NCI-H2081 treated with DMSO at 0.1 percent for 48 hours (cell line): ENCODE measurements around the gene CTIF.

Experiments used
- DNase-seq: peaks from one replicate; lab custom pipeline; 2025; lab: John Stamatoyannopoulos, UW

The CTIF gene

DNA sequence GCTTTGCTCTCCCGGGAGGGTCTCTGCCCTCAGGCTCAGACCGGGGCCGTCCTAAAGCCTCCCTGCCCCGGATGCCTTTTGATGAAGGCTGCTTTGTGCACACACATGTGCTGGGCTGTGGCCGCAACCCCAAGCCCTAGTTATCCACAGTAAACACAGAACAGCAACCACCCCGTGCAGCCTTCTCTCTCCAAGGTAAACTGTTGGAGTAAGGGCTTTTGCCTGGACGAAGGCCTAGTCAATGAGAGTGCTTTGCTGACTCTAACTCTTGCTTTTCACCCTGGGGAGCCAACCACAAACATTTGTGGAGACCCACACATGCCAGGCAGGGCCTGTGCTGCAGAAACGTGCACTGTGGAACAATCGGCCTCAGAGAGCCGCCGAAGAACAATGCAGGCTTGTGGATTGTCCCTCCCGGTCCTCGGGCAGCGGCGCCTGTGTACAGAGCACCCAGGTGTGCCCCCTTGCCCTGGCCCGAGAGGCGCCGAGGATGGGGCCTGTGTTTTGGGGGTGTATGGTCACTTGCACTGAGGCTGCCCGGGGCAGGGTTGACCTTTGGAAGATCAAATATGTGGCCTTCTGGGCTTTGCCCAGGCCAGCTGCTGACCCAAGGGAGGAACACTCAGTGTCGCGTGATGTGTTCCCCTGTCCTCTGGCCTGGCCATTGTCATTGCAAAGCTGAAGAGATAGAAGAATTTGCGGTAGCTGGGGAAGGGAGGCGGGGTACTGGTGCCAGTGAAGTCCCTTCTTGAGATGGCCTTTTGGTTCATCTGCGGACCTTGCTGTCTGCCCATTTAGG, 37.0 kb downstream of the CTIF start:
- DNase-seq = no peak

- no peak for DNase-seq
These were observed 37.6 kb downstream of the CTIF start for GRCh38 chr18:48576457-48576771.

DNA sequence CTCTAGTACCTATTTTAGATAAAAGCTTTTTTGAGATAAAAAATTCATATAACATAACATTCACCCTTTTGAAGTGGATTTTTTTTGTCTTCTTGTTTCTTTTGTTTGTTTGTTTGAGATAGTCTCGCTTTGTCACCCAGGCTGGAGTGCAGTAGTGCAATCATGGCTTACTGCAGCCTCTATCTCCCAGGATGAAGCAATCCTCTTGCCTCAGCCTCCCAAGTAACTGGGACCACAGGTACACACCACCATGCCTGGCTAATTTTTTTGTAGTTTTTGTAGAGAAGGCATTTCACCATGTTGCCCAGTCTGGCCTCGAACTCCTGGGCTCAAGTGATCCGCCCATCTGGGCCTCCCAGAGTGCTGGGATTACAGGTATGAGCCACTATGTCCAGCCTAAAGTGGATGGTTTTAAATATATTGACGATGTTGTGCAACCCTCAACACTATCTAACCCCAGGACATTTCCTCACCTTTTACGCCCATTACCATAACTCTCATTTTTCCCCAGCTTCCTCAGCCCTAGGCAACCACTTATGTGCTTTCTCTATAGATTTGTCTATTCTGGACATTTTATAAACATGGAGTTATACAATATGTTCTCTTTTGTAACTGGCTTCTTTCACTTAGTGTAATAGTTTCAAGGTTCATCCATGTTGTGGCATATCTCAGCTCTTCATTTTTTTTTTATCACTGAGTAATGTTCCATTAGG, 38.8 kb downstream of the CTIF start:
- no peak for DNase-seq

GRCh38 chr18:48578289-48578688, 39.5 kb downstream of the CTIF start:
- DNase-seq = no peak

DNA sequence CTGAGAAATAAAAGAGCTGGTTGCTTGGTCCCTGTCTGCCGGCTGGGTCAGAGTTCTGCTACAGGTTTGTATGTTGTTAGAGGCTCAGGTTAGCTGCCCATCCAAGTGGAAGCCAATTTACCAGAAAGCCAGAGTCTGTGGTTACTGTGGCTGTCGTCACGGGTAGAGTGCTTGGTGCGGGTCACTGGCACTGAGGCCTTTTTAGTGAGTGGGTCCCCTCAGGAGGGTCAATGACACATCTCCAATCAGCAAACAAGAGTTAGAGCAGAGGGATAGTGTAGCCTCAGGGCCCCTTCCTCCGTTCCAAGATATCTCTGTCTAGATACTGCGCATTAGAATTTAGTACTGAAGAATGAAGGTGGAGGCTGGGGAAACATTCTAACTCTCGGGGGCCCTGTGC, 41.2 kb downstream of the CTIF start:
- DNase-seq = no peak

GRCh38 chr18:48580782-48581181, 42.0 kb downstream of the CTIF start:
- no peak for DNase-seq

DNA sequence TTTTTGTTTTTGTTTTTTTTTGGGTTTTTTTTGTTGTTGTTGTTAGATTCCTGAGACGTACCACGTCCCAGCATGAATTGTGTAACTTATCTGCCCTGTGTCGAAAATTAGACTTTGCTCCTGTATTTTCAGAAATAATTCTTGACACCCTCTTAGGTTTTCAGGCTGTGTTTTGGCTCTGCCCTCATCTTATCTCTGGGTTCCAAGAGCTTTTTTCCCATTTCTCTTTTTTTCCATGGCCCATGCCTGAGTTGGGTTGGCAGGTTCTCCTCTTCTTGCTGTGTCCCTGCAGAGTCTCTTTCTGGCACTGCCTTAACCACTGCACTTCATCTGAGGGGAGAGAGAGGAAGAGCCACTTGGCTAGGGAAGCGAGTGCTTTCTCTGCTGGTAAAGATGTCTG, 42.4 kb downstream of the CTIF start:
- DNase-seq = no peak

GRCh38 chr18:48581941-48582340, 43.1 kb downstream of the CTIF start:
- no peak for DNase-seq

DNA sequence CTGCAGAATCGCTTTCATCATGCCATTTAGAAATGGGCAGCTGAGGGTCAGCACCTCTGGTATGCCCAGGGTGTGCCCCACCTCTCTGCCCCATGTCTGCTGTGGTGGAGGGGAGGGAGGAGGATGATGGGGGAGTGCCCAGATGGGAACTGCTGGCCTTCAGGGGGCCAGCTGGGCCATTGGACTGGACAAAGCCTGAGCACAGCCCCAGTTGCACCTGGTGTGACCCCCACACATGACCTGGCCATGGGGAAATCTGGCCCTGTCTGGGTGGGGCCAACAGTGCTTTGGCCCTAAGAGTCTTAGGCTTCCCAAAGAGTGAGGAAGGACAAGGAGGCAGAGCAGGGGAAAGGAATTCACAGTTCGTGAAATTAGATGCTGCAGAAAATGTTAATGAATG, 44.1 kb downstream of the CTIF start:
- no peak for DNase-seq

DNA sequence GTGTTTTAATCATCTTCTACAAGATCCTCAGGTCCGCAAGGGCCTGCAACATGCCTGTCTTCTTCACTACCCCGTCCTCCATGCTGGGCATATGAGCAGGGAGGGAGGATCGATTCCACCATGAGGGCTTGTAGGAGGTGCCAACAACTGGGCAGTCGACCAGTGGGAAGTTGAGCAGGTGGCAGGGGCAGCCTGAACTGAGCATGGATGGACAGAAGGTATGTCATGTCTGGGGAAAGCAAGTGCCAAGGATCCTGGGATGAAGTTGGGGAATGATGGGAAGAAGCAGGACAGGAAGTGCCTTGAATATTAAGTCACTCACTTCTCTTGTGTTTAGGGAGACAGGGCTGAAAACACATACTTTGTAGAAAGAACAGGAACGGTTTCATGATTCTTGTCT, 44.7 kb downstream of the CTIF start:
- no peak for DNase-seq

- no peak for DNase-seq
These were observed 51.1 kb downstream of the CTIF start for GRCh38 chr18:48589797-48590519.

DNA sequence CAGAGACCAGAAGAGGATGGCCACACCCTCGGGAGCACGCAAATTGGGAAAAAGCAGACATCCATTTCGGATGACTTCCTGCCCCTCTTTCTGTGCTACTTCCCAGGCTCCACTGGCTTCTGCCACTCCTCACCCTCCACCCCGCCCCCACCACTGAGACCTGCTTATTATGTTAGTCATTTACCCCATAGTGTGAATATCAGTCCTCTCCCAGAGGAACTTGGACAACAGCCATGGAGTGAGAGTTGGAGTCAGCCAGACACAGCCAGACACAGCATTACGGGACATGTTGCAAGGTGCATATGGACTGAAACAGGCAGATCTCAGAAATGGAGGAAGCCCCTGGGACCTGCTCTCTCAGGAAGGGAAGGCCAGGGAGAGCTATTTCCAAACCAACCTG, 51.8 kb downstream of the CTIF start:
- no peak for DNase-seq

DNA sequence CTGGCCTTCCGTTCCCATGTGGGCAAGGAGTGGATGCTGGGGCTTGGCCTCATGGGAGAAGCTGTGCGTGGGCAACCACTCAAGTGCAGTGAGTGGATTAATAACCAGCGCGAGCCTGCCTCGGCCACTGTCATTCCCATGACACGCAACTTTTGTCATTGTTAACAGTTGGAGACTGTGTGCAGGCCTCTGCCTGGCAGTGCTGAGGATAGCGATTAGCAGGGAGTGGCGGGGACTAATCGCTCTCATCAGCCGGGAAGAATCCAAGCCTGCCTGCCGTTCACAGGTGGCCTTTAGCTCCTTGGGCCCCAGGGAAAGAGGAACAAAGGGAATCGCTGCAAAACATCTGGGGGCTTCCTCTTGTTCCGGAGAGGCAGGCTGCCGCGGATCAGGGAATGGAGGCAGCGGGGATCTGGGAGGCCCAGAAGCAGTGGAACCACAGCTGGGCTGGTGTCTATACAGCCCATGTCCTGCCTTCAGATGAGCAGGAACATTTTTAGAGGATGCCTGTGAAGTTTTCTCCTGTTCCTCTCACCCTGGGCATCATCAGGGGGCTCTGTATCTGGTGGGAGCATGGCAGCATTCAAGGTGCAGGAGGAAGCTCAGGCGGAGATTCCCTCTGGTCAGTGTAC, 53.8 kb downstream of the CTIF start:
- DNase-seq = no peak

DNA sequence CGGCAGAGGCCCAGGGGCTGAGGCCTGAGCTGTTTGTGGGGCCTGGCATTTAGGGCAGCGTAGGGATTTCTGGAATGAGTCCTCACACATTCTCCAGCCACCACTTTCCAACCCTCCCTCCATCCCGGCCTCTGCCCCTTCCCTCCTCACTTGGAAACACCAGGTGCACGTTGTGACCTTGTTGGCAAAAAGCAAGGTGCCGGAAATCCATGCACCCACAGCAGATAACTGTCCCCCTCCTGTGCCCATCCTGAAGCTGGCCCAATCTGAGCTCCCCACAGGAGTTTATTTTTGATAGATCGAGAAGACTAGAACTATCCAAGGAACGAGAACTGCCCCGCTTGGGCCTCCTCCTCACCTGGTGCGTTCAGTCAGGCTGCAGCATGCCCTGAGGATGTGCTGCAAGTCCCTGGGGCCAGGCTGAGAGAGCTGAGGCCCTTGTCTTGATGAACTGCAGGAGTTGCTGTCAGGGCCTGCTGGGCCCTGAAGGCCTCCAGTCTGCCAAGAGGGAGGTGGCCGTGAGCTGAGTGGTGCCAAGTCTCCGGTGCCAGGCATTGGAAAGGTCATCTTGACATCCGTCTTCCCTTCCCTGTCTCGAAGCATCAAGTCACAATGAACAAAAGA, 55.8 kb downstream of the CTIF start:
- no peak for DNase-seq

DNA sequence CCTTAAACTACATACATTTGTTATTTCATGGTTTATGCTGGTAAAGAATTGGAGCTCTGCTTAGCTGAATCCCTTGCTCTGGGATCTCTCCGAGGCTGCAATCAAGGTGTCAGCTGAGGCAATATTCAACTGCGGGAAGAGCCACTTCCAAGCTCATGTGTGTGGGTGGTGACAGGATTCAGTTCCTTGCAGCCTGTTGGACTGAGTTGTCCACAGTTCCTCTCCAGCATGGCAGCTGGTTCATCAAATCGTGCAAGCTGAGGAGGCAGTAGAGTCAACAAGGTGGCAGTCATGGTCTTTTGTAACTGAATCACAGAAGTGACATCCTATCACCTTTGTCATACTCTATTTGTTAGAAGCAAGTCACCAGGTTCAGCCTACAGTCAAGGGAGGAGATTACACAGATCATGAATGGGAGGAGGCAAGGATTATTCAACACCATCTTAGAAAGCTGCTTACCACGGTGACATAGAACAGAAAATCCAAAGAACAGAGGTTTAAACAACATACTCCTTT, 56.9 kb downstream of the CTIF start:
- no peak for DNase-seq

DNA sequence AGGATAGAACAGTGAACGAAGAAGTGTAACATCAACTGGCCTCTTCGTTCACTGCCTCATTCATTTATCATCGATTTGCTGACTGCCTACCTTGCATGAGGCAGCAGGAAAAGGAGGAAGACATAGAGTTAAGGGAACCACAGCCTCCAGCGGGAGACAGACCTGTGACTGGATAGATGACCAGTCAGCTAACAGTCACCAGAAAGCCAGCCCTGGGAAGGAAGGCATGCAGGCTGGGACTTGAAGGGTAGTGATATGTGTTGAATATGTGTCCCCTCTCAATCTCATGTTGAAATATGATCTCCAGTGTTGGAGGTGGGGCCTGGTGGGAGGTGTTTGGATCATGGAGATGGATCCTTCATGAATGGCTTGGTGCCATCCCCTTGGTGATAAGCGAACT, 58.3 kb downstream of the CTIF start:
- DNase-seq = no peak

GRCh38 chr18:48597671-48598070, 58.8 kb downstream of the CTIF start:
- DNase-seq = no peak

GRCh38 chr18:48599391-48599790, 60.6 kb downstream of the CTIF start:
- DNase-seq = no peak

GRCh38 chr18:48600046-48600445, 61.2 kb downstream of the CTIF start:
- no peak for DNase-seq

- no peak for DNase-seq
These were observed 61.7 kb downstream of the CTIF start for GRCh38 chr18:48600456-48601090.

DNA sequence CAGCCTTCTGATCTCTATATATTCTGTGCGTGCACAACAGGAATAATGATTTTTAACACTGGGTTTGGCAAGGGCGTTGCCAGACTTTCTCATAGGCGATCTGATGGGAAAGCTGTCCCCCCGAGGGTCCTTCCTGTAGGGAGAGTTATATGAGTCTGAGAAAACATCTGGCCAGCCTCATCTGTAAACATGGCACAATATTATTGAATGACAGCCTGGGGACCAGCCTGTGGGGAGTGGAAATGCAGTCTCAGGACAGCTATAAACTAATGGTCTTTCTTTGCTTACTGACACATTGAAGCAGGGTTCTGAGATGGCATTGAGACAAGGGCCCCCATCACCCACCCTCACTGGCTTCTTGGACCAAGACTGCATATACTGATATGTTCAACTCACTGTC, 62.5 kb downstream of the CTIF start:
- DNase-seq = no peak
